AG09309 (cell line): ENCODE measurements around the gene FGFBP1.

ENCODE experiments used
- DNase-seq: peaks from one replicate; pipeline ENCODE4 v3.0.0-alpha.2; 2010; ENCODE audit warnings: low read depth
- H3K4me3 ChIP-seq: 2 replicates; pipeline ENCODE4 v1.5.1; 2011; ENCODE audit warnings: mild to moderate bottlenecking, low read depth, low read length, moderate library complexity; ENCODE audit not compliant: control insufficient read depth
- TF ChIP-seq, protein P1 (sequence below): IDR thresholded peaks from 2 replicates; pipeline ENCODE4 v1.5.1; 2011; ENCODE audit warnings: mild to moderate bottlenecking, low read depth, low read length, inconsistent platforms; ENCODE audit not compliant: insufficient read depth, control insufficient read depth; ENCODE audit errors: missing control alignments

The FGFBP1 gene

DNA sequence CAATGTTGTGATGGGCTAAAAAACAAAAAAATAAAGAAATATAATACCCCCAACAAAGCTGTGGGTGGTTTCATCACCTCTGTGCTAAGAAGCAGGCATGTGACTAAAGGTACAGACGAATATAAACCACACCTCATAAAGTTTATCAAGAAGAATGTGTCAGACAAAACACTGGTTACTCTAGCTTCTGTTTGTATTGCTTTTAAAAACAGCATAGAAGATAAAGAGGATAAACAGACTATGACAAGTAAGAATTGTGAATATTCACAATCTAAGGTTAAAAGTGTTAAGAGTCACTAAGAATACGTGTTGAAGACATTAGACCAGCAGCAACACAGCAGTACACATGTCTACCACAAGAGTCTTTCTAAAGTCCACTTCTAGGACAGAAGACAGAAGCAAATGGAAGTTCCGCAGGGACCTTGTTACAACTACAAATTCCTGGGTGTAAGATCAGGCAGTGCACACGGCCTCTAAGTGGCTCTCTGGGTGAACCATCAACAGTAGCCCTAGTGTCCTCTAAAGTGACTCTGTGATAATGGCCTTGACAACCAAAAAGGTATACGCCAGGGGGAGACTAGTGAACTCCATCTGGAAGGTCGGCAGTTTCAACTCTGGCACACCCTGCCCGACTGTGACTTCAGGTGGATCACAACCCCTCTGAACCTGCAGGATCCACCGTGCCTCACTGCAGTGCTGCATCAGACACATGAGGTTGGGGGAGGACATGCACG, 32.7 kb upstream of the FGFBP1 start:
- no peak overlapping the region for H3K4me3 ChIP-seq
- TF ChIP-seq, protein P1, sequence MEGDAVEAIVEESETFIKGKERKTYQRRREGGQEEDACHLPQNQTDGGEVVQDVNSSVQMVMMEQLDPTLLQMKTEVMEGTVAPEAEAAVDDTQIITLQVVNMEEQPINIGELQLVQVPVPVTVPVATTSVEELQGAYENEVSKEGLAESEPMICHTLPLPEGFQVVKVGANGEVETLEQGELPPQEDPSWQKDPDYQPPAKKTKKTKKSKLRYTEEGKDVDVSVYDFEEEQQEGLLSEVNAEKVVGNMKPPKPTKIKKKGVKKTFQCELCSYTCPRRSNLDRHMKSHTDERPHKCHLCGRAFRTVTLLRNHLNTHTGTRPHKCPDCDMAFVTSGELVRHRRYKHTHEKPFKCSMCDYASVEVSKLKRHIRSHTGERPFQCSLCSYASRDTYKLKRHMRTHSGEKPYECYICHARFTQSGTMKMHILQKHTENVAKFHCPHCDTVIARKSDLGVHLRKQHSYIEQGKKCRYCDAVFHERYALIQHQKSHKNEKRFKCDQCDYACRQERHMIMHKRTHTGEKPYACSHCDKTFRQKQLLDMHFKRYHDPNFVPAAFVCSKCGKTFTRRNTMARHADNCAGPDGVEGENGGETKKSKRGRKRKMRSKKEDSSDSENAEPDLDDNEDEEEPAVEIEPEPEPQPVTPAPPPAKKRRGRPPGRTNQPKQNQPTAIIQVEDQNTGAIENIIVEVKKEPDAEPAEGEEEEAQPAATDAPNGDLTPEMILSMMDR: no peak
- no peak for DNase-seq

DNA sequence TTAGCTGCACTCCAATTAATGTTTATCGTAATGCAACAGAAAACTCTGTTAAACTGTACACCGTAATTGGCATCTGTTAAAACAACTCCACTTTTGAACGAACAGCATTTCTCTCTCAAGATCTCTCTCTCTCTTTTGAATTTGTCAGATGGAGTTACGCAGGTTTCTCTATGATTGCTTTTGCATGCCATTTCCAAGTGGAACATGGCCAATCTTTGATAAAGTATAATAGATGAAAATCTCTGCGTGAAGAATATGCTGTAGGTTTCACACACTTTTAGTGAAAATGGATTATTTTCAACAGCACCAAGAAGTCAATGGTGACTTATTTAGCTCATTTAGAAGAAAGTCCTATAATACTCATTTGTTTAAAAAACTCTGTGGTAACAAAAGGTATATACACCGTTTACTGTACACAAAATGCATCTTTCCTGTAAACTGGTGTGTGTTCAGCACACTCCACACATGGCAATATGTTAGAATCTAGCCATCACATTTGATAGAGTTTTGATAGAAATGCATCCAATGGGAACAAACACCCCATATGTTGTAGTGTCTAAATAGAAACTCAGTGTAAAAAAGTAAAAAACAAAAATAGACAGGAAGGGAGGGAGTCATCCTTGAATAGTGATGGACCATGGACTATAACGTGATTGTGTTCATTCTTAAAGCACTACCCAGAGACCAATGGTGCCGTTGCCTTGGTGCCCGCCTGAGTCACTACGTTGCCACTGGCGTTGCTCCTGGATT, 30.2 kb upstream of the FGFBP1 start:
- DNase-seq: no peak
- H3K4me3 ChIP-seq: no peak overlapping the region
- TF ChIP-seq, protein P1: no peak

DNA sequence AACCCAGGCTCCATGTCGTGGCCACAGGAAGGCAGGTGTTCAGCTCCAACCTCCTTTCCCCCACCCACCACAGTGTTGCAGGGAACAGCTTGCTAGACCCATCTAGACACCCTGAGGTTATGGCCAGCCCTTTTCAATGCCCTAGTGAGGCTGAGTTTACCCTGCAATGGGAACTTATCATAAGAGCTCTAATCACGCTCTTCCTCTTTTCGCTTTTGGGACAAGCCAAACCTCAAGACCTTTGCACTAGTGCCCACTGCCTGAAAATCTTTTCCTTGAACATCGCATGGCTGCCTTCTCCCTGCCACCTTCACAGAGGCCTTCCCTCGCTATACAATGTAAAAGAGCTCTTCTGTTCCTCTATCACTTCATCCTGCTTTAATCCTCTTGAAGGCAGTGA, 26.8 kb upstream of the FGFBP1 start:
- TF ChIP-seq, protein P1: no peak
- DNase-seq: no peak
- H3K4me3 ChIP-seq: no peak overlapping the region

DNA sequence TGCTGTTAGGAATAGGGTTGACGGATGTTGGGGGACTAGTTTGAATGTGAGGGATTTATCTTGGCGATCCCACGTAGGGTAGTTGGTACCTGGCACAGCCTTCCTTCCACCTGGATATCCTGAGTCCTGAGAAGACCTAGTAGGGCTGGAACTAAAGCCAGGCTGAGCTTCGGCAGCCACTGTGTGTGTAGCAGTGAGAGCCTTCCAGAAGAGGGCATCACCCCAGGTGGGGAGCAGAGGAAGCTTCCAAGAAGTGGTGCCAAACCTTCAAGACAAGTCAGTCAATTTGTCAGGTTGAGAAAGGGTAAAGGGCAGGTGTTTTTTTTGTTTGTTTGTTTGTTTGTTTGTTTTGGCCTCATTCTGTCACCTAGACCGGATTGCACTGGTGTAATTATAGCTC, 25.6 kb upstream of the FGFBP1 start:
- TF ChIP-seq, protein P1: peak; percentile 9
- no peak overlapping the region for H3K4me3 ChIP-seq
- DNase-seq: no peak

DNA sequence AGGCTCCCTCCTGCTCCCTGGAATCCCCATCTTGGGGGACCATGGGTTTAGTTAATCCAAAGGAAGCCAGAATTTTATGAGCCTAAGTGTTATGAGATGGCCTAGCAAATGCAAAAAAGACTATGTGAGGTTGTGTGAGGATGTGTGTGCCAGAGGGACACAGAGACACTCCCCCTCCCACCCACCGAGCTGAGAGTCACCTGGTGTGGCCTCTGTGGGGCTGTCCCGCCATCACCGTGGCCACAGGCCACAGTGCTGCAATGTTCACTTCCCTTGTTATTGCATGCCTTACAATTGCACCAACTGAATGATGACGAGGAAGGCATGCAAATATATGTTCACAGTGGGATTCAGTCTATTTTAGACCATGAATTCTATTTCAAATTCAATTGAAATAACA, 25.0 kb upstream of the FGFBP1 start:
- TF ChIP-seq, protein P1: no peak
- DNase-seq: no peak

DNA sequence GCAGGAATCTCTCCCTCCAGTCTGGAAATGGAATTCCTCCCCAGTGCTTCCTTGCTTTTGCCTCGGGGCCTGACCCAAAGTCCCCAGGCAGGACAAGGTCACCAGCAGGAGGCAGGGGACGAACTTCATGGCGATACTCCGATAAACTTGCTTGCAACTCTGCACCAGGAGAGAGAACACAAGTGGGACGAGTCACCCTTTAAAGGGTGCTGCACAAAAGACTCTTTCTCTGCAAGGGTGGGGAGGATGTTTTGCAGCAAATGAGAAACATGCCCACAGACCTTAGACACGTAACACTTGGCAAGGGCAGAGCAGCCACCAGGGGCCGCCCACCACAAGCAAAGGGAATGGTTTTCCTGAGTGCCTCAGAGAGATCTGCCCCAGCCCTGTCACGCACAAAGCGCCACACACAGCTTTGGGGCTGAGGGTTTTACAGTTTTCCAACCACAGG, 24.5 kb upstream of the FGFBP1 start, which contains the start of gene FGFBP2:
Gene FGFBP2 (minus strand): TSS at position 175 of the 451 bp plus-strand sequence. CDS start 46 bp downstream, at position 129.
- no peak within 1 kb of the TSS for H3K4me3 ChIP-seq
- DNase-seq: peak; percentile 4
- TF ChIP-seq, protein P1: peak; percentile 65

More for the DNA sequence above, 25.0 kb upstream of the FGFBP1 start:
- H3K4me3 ChIP-seq: no peak overlapping the region
